HPDE6-E6E7 (cell line): ENCODE results near the gene B3GALT6.

Source experiments
- DNase-seq: peaks from one replicate; pipeline ENCODE4 v3.0.0; 2011; ENCODE audit warnings: missing footprints; ENCODE audit errors: extremely low spot score

B3GALT6 gene

DNA sequence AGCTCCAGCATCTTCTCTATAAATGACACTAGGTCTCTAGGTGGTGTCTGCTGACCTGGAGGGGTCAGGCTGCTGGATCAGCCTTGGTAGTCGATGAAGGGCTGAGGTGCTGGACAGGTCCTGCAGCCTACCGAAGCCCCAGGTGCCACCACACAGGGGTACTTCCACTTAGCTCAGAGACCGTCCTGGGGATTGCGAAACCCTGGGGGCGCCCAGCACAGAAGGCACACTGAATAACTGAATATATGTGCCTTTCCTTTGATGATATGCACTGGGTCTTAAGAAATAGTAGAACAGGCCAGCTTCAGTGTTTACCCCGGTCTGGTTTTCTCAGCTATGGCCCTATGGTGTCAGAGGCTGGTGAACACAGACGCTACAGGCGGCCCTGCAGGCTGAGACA lies 30.7 kb downstream of the B3GALT6 start:
- DNase-seq, result no peak

DNA sequence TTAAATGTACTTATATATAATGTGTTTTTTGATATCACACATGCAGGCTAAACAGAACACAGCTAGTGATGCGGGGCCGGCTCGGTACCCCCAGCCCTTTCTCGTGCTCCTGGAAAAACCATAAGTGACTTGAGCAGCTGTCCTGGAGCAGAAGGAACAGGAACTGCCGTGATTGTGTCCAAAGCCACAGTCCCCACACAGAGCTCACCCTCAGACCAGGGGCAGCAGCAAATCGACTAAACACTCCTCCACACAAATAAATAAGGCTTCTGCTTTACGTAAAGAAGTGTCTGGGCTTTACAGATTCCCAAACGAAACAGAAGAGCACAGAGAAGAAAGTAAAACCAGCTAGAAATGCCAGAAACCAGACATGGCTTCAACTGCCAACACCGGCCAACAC lies 32.0 kb downstream of the B3GALT6 start:
- no peak for DNase-seq

DNA sequence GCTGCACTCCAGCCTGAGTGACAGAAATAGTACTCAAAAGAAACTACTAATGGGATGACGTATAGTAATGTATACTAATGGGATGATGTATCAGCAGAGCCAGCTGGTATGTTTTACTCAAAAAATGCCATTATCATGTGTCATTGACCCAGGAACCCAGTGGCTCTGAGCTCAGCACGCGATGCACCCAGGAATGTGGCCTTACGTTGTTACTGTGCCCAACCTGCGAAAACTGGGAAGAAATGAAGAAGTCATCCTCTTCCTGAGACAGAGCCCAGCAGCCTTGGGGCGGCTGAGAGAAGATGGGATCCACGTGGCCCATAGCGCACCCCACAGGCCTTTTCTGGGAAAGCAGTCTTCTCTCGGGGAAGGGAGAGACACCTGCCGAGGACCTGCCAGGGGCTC lies 32.8 kb downstream of the B3GALT6 start:
- DNase-seq, result peak; percentile 77

DNA sequence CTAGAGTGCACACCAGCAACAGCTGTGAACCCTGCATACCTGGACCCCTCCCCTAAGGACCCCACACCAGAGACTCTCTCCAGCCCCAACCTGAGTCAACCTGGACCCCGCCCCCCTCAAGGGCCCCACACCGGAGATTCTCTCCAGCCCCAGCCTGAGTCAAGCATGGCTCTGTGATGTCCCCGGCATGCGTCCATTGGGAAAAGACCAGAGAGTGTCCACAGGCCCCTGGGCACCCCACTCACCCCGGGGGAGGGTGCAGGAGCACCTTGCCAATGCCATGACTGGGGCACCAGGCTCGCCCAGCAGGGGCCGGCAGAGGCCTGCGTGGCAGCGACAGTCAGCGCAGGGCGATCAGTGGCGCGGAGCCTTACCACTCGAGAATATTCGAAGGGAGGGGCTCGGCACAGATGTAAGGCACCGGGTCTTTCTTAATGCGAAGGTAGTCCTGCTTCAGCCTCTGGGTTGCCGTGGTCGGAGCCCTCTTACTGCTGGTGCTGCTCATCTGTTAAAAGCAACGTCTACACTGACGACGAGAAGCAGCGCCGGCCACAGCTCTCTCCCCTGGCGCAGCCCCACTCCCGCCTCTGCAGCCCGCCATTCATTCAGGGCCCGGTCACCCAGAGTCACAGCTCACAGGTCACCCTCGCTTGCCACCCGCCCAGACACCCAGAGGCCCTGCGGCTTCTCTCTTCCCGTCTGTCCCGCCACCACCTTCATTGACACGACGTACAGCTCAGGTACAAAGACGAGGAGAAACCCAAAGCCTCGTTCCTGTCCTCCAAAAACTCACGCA lies 35.6 kb downstream of the B3GALT6 start:
- no peak for DNase-seq

DNA sequence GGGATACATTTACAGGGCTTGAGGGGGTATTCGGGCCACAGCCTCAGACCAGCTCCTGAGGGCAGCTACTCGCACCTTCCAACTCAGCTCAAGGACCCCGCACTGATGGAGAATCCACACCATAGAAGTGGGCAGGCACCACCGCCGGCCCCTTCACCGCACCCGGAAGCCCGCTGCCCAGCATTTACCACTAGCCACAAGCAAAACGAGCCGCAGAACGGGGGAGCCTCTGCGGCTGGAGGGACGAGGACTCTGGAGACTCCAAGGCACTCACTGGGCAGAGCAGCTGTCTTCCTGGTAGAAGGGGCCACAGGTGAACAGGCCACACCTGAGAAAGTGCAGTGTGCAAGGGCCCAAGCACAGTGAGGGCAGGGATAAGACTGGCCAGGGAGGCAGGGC lies 36.2 kb downstream of the B3GALT6 start:
- DNase-seq, result no peak

DNA sequence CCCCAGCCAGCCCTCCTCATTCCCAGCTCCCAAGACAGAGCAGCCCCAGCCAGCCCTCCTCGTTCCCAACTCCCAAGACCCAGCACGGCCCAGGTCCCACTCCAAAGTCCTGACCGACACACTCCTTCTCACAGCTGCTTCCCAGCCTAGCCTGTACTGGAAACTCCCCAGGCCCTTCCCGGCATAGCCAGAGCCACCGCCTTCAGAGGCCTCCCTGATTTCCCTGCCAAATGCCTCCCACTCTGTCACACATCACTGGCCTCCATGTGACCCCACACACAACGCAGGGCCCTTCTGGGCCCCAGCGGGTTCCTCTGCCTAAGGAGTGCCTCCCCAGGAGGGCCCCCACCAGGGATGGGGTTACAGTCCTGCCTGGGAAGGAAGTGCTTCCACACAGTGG lies 38.8 kb downstream of the B3GALT6 start:
- DNase-seq, result no peak

DNA sequence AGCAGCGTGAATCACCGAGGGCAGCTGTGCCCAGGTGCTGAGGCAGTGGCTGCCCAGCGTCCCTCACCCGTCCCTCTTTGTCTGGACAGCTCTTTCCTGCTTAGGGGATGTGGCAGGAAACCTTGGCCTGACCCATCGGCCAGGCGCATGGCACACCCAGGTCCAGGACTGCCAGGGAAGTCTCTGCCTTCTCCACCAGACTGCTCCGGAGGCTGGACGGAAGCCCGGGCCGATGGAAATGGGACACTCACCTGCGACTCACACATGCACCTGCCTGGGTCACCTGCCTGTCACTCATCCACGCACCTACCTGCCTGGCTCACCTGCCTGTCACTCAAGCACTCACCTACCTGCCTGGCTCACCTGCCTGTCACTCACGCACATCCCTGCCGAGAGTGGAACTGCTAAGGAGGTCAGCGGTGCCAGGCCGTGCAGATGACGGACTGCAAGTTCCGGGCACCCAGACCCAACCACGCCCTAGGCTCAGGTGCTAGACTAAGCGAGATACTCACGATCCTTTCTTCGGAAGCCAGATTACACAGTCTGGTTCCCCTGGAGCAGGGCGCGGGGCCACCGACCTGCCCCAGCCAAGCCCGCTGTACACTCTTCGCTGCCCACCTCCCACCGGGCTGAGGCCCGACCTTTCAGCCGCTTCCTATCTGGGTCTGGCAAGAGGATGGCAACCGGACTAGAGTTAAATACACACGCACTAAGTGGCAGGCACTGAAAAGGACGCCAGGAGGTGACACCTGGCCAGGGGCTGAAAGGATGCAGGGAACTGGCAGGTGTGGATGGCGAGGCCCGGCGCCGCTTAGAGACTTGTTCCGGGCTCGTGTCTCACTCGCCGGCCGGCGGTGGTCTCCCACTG lies 40.5 kb downstream of the B3GALT6 start:
- no peak for DNase-seq

DNA sequence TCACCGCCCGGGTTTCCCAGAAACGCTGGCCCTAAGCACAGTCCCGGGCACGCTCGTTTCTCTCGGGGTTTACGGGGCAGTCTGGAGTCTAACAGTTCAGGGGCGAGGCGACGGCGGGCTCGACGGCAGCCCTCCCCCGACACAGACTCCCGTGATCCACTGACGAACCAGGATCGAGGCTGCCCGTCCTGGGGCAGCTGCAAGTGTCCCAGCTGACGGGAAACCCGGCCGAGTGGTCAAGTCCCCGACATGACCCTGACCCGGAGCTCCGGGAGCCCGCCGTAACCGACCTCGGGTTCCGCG lies 41.1 kb downstream of the B3GALT6 start:
- DNase-seq, result no peak

DNA sequence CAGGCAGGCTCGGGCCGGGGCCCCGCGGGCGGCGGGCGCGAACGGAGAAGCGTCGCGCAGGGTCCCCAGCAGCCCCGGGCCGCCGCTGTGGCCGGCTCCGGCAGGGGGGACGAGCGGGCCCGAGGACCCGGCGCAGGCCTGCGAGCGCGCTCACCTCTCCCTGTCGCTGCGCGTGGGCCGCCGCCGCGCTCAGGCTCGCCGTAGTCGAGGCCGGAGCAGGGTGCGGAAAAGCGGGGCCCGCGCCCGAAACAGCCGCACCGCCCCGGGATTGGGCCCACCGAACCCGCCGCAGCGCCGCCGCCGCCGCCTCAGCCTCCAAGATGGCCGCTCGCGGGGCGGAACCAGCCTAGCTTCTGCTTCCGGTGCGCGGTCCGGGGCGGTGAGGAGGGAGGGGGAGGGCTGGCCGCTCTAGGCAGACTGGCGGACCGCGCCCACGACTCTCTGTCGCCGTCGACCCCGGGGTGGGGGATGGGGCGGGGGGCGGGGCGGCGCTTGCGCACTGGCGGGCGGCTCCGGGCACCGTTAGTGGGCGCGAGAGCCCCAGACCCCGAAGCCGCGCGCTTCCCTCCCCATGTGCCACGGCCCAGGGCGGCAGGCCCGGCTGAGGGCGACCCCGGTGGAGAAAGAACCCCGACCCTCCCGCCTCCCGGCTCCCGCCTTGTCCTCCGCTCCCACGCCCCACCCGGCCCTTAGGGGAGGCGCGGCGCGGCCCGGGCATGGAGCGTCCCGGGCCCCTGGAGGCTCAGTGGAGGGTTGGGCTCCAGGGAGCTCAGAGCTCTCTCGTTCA lies 41.7 kb downstream of the B3GALT6 start, which contains the start of gene UBE2J2:
UBE2J2 (minus strand) TSS at position 343 of the 787 bp plus-strand sequence. CDS start 5,862 bp downstream, outside the sequence.
- DNase-seq, result peak; percentile 92

DNA sequence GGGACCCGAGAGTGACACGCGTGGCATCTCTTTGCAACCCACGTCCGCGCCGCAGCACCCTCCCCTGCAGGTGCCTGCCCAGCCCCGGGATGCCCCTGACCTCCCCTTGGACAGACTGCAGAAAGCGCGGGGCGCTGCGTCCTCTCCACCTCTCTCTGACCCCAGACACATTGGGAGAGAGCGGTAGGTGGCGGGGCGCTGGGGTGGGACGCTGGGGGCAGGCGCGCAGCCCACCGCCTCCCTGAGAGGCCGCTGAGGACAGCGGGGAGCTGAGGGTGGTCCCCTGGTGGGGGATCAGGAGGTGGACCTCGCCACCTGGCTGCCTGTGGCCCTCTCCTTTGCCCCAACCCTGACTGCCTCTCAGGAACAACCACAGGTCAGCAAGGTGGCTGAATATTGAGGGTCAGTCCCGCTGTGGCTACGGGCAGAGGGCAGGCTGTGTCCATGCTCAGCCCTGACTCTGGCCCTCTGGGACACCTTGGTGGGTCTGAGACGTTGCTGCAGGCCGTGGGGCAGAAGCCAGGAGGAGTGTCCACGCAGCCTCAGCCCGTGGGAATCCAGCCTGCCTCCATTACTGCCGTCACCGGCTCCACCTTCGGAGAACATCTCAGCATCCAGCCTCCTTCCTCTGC lies 42.4 kb downstream of the B3GALT6 start:
- DNase-seq, result no peak

DNA sequence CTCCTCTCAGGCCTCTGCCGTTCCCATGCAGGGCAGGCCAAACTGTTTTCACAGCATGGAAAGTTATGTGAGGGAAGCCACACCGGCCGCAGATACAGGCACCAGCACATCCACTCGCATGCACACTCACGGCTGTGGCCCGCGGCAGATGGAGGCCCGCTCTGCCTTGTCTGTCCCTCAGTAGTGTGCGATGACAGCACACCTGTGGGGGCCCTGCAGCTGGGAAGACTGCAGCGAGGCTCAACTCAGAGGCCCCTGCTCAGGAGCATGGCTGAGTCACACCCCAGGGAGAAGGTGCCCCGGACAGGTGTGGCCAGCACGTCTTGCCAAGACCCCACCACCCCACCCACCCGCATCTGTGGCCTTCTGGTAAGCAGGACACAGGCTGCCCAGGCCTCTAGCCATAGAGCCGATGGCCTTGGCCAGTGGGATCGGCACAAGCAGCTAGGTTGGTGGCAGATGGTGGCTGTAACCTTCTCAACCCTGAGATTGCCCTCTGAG lies 42.9 kb downstream of the B3GALT6 start:
- DNase-seq, result no peak

DNA sequence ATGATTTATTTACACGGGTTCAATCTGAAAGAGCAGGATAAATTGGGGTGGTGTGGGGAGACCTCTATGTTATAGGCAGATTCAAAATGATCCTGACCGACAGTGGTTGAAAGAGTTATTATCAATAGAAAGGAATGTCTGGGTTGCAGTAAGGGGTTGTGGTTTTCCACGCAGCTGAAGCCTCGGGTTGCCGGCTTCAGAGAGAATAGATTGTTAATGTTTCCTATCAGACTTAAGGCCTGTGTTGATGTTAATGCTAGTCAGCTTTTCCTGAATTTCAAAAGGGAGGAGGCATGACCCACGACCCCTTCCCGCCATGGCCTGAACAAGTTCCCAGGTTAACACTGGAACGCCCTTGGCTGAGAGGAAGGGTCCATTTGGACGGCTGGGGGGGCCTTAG lies 43.8 kb downstream of the B3GALT6 start:
- DNase-seq, result no peak

DNA sequence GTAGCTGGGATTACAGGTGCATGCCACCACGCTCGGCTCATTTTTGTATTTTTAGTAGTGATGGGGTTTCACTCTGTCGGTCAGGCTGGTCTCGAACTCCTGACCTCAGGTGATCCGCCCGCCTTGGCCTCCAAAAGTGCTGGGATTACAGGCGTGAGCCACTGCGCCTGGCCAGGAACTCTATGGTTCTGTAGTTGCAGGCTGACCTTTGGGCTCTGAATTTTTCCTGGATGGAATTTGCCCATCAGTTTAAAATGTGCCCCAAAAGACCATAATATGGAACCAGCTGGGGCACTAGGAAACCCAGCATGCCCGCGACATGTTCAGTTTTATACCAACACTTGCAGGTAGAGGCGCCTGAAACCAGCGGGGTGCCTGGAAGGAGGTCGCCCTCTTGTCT lies 46.6 kb downstream of the B3GALT6 start:
- DNase-seq, result no peak

DNA sequence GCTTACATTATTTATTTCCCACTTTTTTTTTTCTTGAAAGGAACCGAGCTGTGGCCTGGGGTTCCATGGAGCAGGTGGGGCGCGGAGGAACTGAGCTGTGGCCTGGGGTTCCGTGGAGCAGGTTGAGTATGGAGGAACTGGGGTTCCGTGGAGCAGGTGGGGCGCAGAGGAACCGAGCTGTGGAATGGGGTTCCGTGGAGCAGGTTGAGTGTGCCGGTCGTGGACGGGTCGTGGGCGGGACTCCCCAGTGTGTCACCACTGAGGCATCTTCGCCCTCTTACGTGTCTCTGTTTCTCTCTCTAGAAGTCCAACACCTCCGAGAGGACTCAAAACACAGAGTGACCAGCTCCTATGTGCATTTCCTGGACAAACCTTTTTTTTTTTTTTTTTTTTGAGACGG lies 47.0 kb downstream of the B3GALT6 start:
- DNase-seq, result no peak

DNA sequence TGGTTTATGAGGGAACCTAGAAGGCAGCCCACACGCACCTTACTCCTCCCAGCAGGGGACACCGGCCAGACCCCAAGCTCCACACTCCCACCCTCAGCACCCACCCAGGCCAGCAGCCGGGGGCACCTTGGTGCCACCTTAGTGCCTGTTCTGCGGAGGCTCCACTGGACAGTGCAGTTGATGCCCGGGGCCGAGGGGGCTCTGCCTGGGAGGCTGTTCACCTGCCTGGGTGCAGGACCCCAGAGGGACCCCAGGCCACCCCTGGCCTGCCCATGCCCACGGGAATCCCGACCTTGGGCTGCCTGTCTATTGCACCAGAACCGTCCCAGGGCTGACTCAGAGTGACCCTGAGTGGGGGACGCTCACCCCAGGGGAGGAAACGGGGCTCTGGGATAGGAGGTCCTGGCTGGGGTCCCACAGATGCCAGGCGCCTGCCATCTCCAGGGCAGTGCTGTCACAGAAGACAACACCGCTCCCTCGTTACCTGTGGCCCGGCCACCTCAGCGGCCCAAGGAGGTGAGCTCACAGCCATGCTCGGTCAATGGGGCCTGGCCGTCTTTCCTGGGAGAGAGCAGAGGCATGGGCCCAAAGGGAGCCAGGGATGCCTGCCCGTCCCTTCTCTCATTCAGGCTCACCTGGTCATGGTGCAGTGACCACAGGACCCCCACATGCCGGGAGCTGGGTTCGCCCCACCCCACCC lies 48.9 kb downstream of the B3GALT6 start:
- DNase-seq, result no peak

DNA sequence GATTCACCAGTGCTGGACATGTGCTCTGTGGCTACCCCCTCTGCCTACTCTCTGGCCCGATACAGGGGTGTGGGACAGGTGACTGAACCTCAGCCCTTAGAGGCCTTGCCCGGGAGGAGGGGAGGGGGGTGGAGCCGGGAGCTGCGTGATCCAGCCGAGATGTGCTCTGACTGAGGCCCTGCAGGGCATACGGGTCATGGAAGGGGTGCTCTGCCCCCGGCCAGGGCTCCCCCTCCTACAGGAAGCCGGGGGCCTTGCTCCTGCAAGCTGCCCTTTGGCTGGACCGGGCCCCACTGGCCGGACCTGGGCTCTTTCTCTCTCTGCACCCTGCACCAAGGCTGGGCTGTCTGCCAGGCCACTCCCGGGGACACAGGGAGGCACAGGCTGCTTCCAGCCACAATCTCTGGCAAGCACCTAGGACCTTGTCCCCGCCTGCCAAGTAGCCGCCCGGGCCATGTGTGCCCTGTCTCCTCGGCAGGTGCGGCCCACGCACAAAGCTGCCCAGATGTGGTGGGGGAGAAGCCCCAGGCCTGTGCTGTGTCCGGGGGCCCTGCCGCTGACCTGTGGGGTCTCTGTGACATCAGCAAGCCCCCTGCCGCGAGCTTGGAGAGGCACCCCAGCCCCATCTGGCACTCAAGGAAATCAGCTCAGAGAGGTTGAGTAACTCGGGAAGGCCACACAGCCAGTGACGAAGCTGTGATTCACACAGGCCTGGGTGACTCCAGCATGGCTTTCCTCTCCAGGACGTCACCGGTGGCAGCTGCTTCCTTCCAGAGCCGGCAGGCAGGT lies 49.7 kb downstream of the B3GALT6 start:
- DNase-seq, result peak; percentile 82

DNA sequence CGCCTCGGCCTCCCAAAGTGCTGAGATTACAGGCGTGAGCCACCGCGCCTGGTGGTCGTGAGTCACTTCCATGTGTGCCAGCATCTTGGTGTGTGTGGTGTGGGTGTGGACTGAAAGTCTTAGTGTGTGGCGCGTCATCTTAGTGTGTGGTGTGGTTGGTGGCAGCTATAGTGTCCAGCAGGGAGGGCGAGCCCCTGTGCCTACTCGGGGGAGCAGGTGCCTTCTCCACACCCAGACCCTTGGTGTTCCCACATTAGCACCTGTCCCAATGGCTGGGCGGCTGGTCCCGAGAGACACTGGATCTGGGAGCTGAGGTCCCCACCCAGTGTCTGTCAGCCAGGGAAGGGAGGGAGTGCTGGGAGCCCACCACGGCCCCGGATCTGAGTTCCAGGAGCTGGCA lies 51.0 kb downstream of the B3GALT6 start:
- DNase-seq, result no peak

DNA sequence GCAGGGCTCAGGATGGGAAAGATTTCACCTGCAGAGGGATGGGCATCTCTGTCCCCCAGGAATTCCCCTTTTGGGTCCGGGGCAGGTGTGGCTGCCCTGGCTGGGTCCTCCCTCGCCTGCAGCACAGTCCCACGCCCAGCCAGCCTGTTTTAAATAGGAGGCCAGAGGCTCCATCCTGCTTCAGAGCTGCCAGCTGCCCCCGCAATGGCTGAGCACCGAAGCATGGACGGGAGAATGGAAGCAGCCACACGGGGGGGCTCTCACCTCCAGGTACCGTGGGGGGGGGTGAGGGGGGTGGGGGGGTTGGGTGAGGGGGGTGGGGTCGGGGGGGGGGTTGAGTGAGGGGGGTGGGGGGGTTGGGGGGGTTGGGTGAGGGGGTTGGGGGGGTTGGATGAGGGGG lies 51.8 kb downstream of the B3GALT6 start:
- DNase-seq, result no peak
